ENCODE data around the gene NOTUM. TPM values are rescaled to one million over a fixed set of nuclear protein-coding genes. Genes with fewer than 3 reads are reported as not detected.

Gene NOTUM
- total and polyA plus RNA-seq, 12 donors = 0.07 to 9.7 (median 0.69) TPM; not detected in 3

DNA sequence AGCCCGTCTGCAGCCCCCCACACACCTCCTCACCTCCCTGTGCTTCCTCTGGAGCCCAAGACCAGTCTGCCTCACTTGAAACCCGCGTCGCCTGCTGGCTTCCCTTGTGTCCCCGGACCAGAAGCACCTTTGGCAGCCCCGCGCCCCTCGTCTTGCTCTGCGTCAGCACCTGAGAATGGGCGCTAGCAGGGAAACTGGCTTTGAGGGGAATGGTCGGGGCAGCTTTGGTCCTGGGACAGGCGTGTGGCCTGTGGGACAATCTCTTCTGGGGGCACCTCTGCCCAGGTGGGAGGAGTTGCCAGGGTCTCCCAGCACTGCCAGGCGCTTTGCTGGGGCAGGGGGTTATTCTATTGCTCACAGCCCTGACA lies 29.8 kb downstream of the NOTUM start:
- no peak overlapping the region for H3K27ac ChIP-seq
- H3K4me1 ChIP-seq (replicated peaks in 1 of 2) = peaks cover 9% of the 10 kb centered on the region in 2 donors
- TF ChIP-seq POLR2A (IDR thresholded peaks at IDR 0.05) = no peak
- TF ChIP-seq CTCF (IDR thresholded peaks at IDR 0.05) = no peak
- no peak overlapping the region for H3K4me3 ChIP-seq
- 69 to 95% (median 75%) methylated on average over 7 to 13 of the region's 13 CpGs for WGBS, 4 donors
- H3K27me3 ChIP-seq = no peaks in the 10 kb centered on the region
- H3K36me3 ChIP-seq (replicated peaks in 1 of 2) = no peaks in the 10 kb centered on the region
- no peak for DNase-seq
- intact Hi-C loops (cut with DNase I) = no loop called here
- no peaks in the 10 kb centered on the region for H3K9me3 ChIP-seq (replicated peaks in 1 of 3)

- Histone ChIP-seq H3K4me3 (no peak overlapping the region), H3K4me1 (replicated peaks in 1 of 2) (peaks cover 13 to 15% of the 10 kb centered on the region in 2 donors), H3K27ac (no peak overlapping the region), H3K36me3 (replicated peaks in 1 of 2) (no peaks in the 10 kb centered on the region), H3K27me3 (no peaks in the 10 kb centered on the region), H3K9me3 (replicated peaks in 1 of 3) (no peaks in the 10 kb centered on the region)
- no peak for TF ChIP-seq CTCF (IDR thresholded peaks at IDR 0.05)
- DNase-seq = no peak
- intact Hi-C loops (cut with DNase I) = no loop called here
- 65 to 79% (median 70%) methylated on average over 18 to 20 of the region's 20 CpGs for WGBS, 4 donors
Measured at GRCh38 chr17:81930142-81931125, 30.6 kb downstream of the NOTUM start.

GRCh38 chr17:81929253-81930141 lies 31.5 kb downstream of the NOTUM start:
- Histone ChIP-seq H3K4me1 (replicated peaks in 1 of 2) (peaks cover 18 to 22% of the 10 kb centered on the region in 2 donors), H3K9me3 (replicated peaks in 1 of 3) (no peaks in the 10 kb centered on the region), H3K27ac (no peak overlapping the region), H3K4me3 (no peak overlapping the region), H3K36me3 (replicated peaks in 1 of 2) (no peaks in the 10 kb centered on the region), H3K27me3 (no peaks in the 10 kb centered on the region)
- intact Hi-C loops (cut with DNase I) = no loop called here
- DNase-seq = no peak
- WGBS, 4 donors = 91 to 95% (median 91%) methylated on average over 8 to 31 of the region's 31 CpGs
- no peak for TF ChIP-seq CTCF (IDR thresholded peaks at IDR 0.05)
- no peak for TF ChIP-seq POLR2A (IDR thresholded peaks at IDR 0.05)
